Sigmoid colon (tissue), 7 donors: ENCODE data around the gene IL2RA. TPM values are rescaled to one million over a fixed set of nuclear protein-coding genes. Genes with fewer than 3 reads are reported as not detected.

Experiments
- DNase-seq: peaks from one replicate; pipeline ENCODE4 v3.0.0-alpha.2; 2019
- H3K27ac ChIP-seq, 4 donors: fragments of 200-600 bp; sonication (generic); one replicate each; pipeline ENCODE4 v1.5.1; 2016 to 2019; ENCODE audit warnings: mild to moderate bottlenecking in 1 of 4
- H3K27me3 ChIP-seq, 3 donors: fragments of 200-600 bp; sonication (generic); one replicate each; pipeline ENCODE4 v1.5.1; 2019; ENCODE audit warnings: mild to moderate bottlenecking in 1 of 3
- H3K36me3 ChIP-seq, 4 donors: fragments of 200-600 bp; sonication (generic); one replicate each; pipeline ENCODE4 v1.5.1; 2016 to 2019
- H3K4me1 ChIP-seq, 4 donors: fragments of 200-600 bp; sonication (generic); one replicate each; pipeline ENCODE4 v1.5.1; 2017 to 2019
- H3K4me3 ChIP-seq, 4 donors: fragments of 200-600 bp; sonication (generic); one replicate each; pipeline ENCODE4 v1.5.1; 2017 to 2019; ENCODE audit warnings: mild to moderate bottlenecking in 2 of 4, moderate library complexity in 1 of 4
- H3K9me3 ChIP-seq, 4 donors: fragments of 200-600 bp in 3 of 4; sonication (generic) in 3 of 4; one replicate each; pipeline versions ENCODE4 v1.5.1 to v1.6.1; 2013 to 2019
- EP300 ChIP-seq, 4 donors: sonication (generic); formaldehyde crosslinking; IDR thresholded peaks; one replicate each; pipeline ENCODE4 v1.6.1; 2017; ENCODE audit warnings: antibody characterized with exemption in 4 of 4
- POLR2A ChIP-seq, 2 donors: fragments of 450-650 bp; IDR thresholded peaks; one replicate each; pipeline ENCODE4 v1.6.1; 2016; ENCODE audit warnings: antibody characterized with exemption in 2 of 2, mild to moderate bottlenecking in 2 of 2, moderate library complexity in 2 of 2
- POLR2AphosphoS5 ChIP-seq, 4 donors: sonication (generic); formaldehyde crosslinking; IDR thresholded peaks; one replicate each; pipeline ENCODE4 v1.6.1; 2017; ENCODE audit warnings: antibody characterized with exemption in 4 of 4
- WGBS, 2 donors: extraction: QIAGEN DNeasy Blood & Tissue Kit; methylation state at CpG; one replicate each; pipeline ENCODE4 v1.1.7; 2013; 5-methylcytosine and 5-hydroxymethylcytosine counted together
- intact Hi-C: fragments of 100-400 bp; cut with DNase I; formaldehyde crosslinking; loops from one replicate; pipeline ENCODE4 v1.15.1; 2023
- polyA plus RNA-seq, 3 donors: library from polyadenylated mRNA; stranded (reverse); fragments of 200-250 nt; gene quantifications; one replicate each; pipeline ENCODE4 v1.2.3, GENCODE V29; 2013
- total RNA-seq, 4 donors: library from RNA; depleted of rRNA; stranded (reverse); fragments of >200 nt; gene quantifications; one replicate each; pipeline ENCODE4 v1.1.0, GENCODE V29; 2016
- TF ChIP-seq, protein P1 (sequence below), 4 experiments: fragments of 450-650 bp in 3 of 4; fragments of 200-600 bp in 1 of 4; IDR thresholded peaks; one replicate each; pipeline ENCODE4 v1.5.1; 2016 to 2019; ENCODE audit warnings: antibody characterized with exemption in 4 of 4, mild to moderate bottlenecking in 3 of 4, moderate library complexity in 2 of 4
- donor health status: healthy with polysubstance abuse.
- donor health status: Bipolar disorder and iron deficiency.
- donor health status: healthy.

The IL2RA gene
- total and polyA plus RNA-seq, 7 donors, result 0.60 to 14.0 (median 4.7) TPM; not detected in 1

DNA sequence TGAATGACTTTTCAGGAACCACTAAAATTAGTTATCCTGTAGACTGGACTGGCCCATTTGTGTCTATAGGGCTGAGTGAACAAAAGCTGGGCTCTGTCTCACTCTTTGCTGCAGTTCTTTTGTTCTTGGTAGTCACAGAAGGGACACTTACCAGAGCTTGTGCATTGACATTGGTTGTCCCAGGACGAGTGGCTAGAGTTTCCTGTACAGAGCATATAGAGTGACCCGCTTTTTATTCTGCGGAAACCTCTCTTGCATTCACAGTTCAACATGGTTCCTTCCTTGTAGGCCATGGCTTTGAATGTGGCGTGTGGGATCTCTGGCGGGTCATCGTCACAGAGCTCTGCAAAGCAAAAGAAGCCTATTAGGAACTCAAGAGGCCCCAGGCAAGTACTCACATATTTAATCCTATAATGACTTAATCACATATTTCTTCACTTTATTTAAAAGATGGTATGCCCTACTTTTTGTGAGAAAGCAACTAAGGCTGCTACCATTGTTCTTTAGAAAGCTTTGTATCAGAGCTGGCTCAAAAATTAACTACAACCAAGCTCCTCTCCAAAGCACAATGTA lies 36.4 kb downstream of the IL2RA start:
- no peaks in the 10 kb centered on the region for H3K27me3 ChIP-seq
- H3K9me3 ChIP-seq, result peaks cover 0 to 6% (median 0%) of the 10 kb centered on the region in 4 donors
- 94 to 96% methylated on average over 6 of the region's 6 CpGs for WGBS, 2 donors
- H3K4me3 ChIP-seq, result no peak overlapping the region
- H3K27ac ChIP-seq, result no peak overlapping the region
- H3K36me3 ChIP-seq, result no peaks in the 10 kb centered on the region
- no peaks in the 10 kb centered on the region for H3K4me1 ChIP-seq
- intact Hi-C loops, result no loop called here
- DNase-seq, result no peak
- TF ChIP-seq POLR2A (IDR thresholded peaks at IDR 0.05) (no peak), POLR2AphosphoS5 (IDR thresholded peaks at IDR 0.05) (no peak), EP300 (IDR thresholded peaks at IDR 0.05) (no peak)
- TF ChIP-seq, protein P1, sequence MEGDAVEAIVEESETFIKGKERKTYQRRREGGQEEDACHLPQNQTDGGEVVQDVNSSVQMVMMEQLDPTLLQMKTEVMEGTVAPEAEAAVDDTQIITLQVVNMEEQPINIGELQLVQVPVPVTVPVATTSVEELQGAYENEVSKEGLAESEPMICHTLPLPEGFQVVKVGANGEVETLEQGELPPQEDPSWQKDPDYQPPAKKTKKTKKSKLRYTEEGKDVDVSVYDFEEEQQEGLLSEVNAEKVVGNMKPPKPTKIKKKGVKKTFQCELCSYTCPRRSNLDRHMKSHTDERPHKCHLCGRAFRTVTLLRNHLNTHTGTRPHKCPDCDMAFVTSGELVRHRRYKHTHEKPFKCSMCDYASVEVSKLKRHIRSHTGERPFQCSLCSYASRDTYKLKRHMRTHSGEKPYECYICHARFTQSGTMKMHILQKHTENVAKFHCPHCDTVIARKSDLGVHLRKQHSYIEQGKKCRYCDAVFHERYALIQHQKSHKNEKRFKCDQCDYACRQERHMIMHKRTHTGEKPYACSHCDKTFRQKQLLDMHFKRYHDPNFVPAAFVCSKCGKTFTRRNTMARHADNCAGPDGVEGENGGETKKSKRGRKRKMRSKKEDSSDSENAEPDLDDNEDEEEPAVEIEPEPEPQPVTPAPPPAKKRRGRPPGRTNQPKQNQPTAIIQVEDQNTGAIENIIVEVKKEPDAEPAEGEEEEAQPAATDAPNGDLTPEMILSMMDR (IDR thresholded peaks at IDR 0.05), result no peak

DNA sequence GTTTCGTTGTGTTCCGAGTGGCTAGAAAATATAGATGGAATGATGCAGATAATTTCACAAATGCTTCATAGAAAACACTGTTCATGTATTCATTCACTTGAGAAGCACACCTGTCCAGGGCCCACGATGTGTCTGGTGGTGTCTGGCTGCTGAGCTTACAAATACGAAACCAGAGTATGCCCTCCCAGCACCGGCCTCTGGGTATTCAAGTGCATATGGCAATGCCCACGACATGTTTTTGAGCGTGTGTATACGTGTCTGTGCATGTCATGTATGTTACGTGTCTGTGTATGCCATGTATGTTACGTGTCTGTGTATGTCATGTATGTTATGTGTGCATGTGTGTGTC lies 37.9 kb downstream of the IL2RA start:
- TF ChIP-seq POLR2AphosphoS5 (IDR thresholded peaks at IDR 0.05) (no peak), EP300 (IDR thresholded peaks at IDR 0.05) (no peak), POLR2A (IDR thresholded peaks at IDR 0.05) (no peak)
- TF ChIP-seq, protein P1 (IDR thresholded peaks at IDR 0.05), result no peak
- no peak for DNase-seq
- no peaks in the 10 kb centered on the region for H3K9me3 ChIP-seq
- H3K4me1 ChIP-seq, result no peaks in the 10 kb centered on the region
- H3K27ac ChIP-seq, result no peak overlapping the region
- no peaks in the 10 kb centered on the region for H3K36me3 ChIP-seq
- no peak overlapping the region for H3K4me3 ChIP-seq
- WGBS, 2 donors, result 90 to 92% methylated on average over 10 of the region's 10 CpGs
- intact Hi-C loops, result no loop called here
- H3K27me3 ChIP-seq, result peaks cover 0 to under 1% (median 0%) of the 10 kb centered on the region in 3 donors

GRCh38 chr10:6023661-6024333 lies 38.4 kb downstream of the IL2RA start:
- no peak for TF ChIP-seq POLR2A (IDR thresholded peaks at IDR 0.05)
- no peak for TF ChIP-seq POLR2AphosphoS5 (IDR thresholded peaks at IDR 0.05)
- TF ChIP-seq EP300 (IDR thresholded peaks at IDR 0.05), result no peak
- TF ChIP-seq, protein P1 (IDR thresholded peaks at IDR 0.05), result no peak
- no peaks in the 10 kb centered on the region for H3K9me3 ChIP-seq
- no peaks in the 10 kb centered on the region for H3K4me1 ChIP-seq
- peaks cover 0 to 3% (median 0%) of the 10 kb centered on the region in 3 donors for H3K27me3 ChIP-seq
- WGBS, 2 donors, result 65 to 78% methylated on average over 12 of the region's 12 CpGs
- intact Hi-C loops, result no loop called here
- DNase-seq, result no peak
- H3K36me3 ChIP-seq, result no peaks in the 10 kb centered on the region
- H3K4me3 ChIP-seq, result no peak overlapping the region
- H3K27ac ChIP-seq, result no peak overlapping the region

- intact Hi-C loops, result no loop called here
- 59 to 72% methylated on average over 3 of the region's 3 CpGs for WGBS, 2 donors
- DNase-seq, result no peak
- Histone ChIP-seq H3K27ac (no peak overlapping the region), H3K4me3 (no peak overlapping the region), H3K9me3 (no peaks in the 10 kb centered on the region), H3K27me3 (peaks cover 0 to 3% (median 0%) of the 10 kb centered on the region in 3 donors), H3K36me3 (no peaks in the 10 kb centered on the region), H3K4me1 (no peaks in the 10 kb centered on the region)
- TF ChIP-seq, protein P1 (IDR thresholded peaks at IDR 0.05), result no peak
- TF ChIP-seq EP300 (IDR thresholded peaks at IDR 0.05) (no peak), POLR2A (IDR thresholded peaks at IDR 0.05) (no peak), POLR2AphosphoS5 (IDR thresholded peaks at IDR 0.05) (no peak)
Observed at GRCh38 chr10:6022660-6023059, 39.5 kb downstream of the IL2RA start.
